Memory B cell (primary cell): ENCODE measurements around the gene CTDSP2.

ENCODE experiments used
- ATAC-seq: fragments of 150-1000 bp; cut with Tn5 transposase; 2 replicates; pipeline ENCODE4 v1.10.0; 2021; ENCODE audit warnings: low read depth, mild to moderate bottlenecking, moderate library complexity
- DNase-seq, 2 donors: peaks; one replicate each; pipeline ENCODE4 v3.0.0; 2022; ENCODE audit warnings: low spot score in 2 of 2
- H3K27ac Mint-ChIP-seq: one replicate; pipeline ENCODE4 v1.8.0; 2022; ENCODE audit warnings: mild to moderate bottlenecking, moderate library complexity, mixed read lengths
- H3K27me3 Mint-ChIP-seq: one replicate; pipeline ENCODE4 v1.8.0; 2022; ENCODE audit warnings: mixed read lengths
- H3K36me3 Mint-ChIP-seq: one replicate; pipeline ENCODE4 v1.8.0; 2022; ENCODE audit warnings: mild to moderate bottlenecking, mixed read lengths
- H3K4me1 Mint-ChIP-seq: one replicate; pipeline ENCODE4 v1.8.0; 2022; ENCODE audit warnings: mixed read lengths
- H3K4me3 Mint-ChIP-seq: one replicate; pipeline ENCODE4 v1.8.0; 2022; ENCODE audit warnings: mild to moderate bottlenecking, moderate library complexity, mixed read lengths
- H3K9me3 Mint-ChIP-seq: one replicate; pipeline ENCODE4 v1.8.0; 2022; ENCODE audit warnings: mixed read lengths

CTDSP2 gene

DNA sequence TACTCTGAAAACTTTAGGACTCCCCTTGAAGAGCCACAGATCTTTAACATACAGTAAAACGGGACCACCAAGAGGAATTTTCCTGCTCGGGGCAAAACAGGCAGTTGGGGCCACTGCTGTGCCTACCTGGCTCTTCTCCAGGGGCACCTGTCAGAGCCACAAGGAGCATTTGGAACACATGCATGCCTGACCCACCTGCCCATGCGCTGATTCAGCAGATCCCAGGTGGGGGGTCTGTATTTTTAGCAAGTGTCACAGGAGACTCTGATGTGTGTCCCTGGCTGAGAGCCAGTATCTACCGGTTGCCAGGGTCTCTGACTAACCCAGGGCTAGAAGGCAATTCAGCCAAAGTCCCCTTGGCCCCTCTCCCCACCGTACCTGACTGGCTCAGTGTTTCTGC is 6.5 kb downstream of the CTDSP2 start:
- DNase-seq = no peak
- H3K4me3 Mint-ChIP-seq = no peak overlapping the region
- H3K27ac Mint-ChIP-seq = peak overlapping the region; percentile 92
- peaks cover 80% of the 10 kb centered on the region for H3K4me1 Mint-ChIP-seq
- ATAC-seq = no peak
- H3K9me3 Mint-ChIP-seq = no peaks in the 10 kb centered on the region
- H3K36me3 Mint-ChIP-seq = no peaks in the 10 kb centered on the region
- no peaks in the 10 kb centered on the region for H3K27me3 Mint-ChIP-seq

DNA sequence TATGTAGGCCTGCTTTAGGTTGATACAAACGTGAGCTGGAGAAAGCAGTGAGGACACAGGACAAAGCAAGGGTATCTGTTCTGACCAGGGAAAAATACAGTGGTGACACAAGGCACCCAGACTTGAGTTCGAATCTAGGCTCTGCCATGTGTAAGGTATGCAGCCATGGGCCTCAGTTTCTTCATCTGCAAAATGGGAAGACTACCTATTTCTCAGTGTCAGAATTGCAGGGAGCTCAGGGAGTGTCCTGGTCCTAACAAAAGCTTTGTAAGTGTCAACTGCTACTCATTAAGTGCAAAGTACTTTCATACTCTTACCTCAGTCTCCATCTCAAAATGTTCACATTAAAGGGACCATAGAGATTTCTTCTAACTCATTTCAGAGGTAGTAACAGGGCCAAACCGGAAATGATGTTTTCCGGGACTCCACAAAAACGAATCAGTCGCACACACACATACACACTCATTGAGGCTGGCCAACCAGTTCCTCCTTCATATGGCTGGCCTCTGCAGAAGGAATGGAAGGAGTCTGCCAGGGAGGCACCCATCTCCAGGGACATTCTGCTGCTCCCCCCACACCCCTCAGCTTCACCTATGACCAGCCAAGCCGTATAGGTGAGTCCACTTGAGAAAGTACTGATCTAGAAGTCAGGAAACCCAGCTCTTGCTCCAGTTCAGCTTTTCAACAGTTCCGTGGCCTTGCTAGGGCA is 7.8 kb downstream of the CTDSP2 start:
- no peaks in the 10 kb centered on the region for H3K36me3 Mint-ChIP-seq
- peaks cover 76% of the 10 kb centered on the region for H3K4me1 Mint-ChIP-seq
- DNase-seq (no peak), ATAC-seq (peak; percentile 11)
- no peaks in the 10 kb centered on the region for H3K9me3 Mint-ChIP-seq
- H3K27me3 Mint-ChIP-seq = no peaks in the 10 kb centered on the region
- peak overlapping the region; percentile 44 for H3K4me3 Mint-ChIP-seq
- H3K27ac Mint-ChIP-seq = peak overlapping the region; percentile 92

DNA sequence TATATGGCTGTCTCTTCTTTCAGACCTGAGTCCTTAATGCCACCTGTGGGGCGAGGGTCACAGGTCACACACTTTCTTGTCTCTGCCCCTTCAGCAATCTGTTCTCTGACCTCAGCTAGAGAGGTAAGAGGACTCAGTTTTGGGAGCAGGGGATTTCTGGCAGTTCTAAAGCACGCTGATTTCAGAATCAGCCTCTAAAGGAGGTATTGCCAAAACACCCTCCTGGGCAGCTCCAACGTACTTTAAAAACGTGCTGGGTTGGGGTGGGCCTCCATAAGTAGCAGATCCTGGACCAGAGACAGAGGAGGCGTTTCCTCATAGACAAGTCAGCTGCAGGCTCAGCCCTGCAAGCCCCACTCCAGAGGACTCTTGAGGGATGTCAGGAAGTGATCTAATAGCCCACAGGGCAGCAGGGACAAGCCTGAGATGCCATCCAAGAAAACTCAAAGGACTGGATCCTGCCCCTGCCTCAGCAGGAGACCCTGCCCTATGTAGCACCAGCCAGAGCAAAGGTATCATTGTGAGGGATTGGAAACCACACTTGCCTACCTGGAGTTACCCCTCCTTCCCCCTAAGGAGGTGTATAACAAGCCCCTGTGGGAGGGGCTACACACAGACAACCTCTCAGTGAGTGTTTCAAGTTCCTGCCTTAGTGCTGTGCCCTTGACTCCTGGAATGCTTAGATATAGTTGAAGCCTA is 8.5 kb downstream of the CTDSP2 start:
- peak; percentile 58 for ATAC-seq
- Mint-ChIP-seq H3K9me3 (no peaks in the 10 kb centered on the region), H3K27ac (peak overlapping the region; percentile 92), H3K4me3 (peak overlapping the region; percentile 49), H3K27me3 (no peaks in the 10 kb centered on the region), H3K4me1 (peaks cover 76% of the 10 kb centered on the region), H3K36me3 (no peaks in the 10 kb centered on the region)
- no peak for DNase-seq

DNA sequence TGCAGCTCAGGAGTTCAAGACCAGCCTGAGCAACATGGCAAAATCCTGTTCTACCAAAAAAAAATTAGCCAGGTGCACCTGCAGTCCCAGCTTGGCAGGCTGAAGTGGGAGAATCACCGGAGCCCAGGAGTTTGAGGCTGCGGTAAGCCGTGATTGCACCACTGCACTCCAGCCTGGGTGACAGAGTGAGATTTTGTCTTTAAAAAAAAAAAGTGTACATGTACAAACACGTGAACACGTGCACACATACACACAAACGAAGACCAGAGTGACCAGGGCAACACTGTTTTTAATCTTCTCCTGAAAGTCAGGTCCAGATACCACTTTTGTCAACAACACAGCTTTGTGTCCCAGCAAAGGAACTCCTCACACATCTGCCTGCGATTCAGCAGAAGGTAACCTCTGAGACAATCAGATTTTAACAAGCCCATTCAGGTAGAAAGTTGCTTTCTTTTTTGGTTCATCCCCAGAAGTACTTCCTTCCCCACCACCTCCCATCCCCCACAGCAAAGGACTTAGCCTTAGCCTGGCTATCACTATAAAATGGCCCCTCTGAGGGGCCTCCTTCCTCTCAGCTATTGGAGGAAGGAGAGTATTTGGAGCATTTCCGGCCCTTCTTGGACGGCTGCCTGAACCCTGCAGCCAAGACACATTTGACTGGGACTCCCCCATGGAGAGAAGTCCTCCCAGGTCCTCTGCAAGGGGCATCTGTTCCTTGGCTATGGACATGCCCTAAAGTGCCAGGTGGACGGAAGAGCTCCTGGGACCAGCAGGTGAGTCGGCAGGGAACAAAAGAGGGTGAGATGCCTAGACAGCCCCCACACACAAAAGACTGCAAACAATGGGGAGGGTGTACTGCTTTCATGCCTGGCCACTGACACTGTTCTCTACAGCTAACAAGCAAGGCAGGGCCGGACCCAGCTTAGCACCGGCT is 9.8 kb downstream of the CTDSP2 start:
- Mint-ChIP-seq H3K4me1 (peaks cover 69% of the 10 kb centered on the region), H3K36me3 (no peaks in the 10 kb centered on the region), H3K27me3 (no peaks in the 10 kb centered on the region), H3K4me3 (peak overlapping the region; percentile 75), H3K9me3 (no peaks in the 10 kb centered on the region), H3K27ac (peak overlapping the region; percentile 92)
- peak in 1 of 2 donors; percentile 17 for DNase-seq
- peak; percentile 55 for ATAC-seq

DNA sequence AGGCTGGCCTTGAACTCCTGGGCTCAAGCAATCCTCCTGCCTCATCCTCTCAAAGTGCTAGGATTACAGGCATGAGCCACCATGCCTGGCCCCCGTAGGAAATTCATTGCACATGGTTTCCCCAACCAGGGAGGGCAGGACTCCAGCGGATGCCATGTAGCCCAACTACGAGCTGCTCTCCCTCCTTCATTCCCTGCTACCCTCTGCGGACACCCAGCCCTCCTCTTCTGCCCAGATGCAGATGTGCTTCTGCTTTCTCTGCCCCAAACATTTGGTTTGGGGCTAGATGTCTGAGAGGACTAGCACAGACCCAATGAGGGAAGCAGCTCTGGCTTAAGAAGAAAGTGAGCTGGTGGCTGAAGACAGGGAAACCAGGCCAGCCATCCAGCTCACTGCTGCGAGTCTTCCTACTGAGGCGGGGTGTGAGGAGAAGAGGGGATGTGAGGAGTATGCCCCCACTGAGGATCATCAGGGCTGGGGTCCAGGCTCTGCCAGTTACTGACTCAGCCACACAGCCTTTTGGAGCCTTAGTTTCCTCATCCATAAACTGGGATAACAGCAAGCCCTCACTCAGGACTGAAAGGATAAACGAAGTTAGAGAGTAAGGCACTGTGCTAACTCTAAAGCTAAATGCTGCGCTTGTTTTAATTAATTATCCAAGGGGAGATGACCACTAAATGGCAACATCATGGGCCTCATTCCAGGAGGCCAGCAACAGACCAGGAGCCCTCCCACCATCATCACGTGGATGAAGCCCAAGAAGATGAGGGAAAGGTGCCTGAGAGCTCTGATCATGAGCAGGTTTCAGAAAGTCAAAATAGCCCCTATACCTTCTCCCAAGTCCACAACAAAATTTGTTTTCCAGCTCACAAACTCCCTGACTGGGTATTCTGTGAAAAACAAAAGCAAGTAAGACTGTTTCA is 10.9 kb downstream of the CTDSP2 start:
- no peaks in the 10 kb centered on the region for H3K36me3 Mint-ChIP-seq
- H3K27me3 Mint-ChIP-seq = no peaks in the 10 kb centered on the region
- peaks cover 64% of the 10 kb centered on the region for H3K4me1 Mint-ChIP-seq
- H3K4me3 Mint-ChIP-seq = peak overlapping the region; percentile 75
- no peak for DNase-seq
- no peaks in the 10 kb centered on the region for H3K9me3 Mint-ChIP-seq
- H3K27ac Mint-ChIP-seq = peak overlapping the region; percentile 92
- no peak for ATAC-seq

DNA sequence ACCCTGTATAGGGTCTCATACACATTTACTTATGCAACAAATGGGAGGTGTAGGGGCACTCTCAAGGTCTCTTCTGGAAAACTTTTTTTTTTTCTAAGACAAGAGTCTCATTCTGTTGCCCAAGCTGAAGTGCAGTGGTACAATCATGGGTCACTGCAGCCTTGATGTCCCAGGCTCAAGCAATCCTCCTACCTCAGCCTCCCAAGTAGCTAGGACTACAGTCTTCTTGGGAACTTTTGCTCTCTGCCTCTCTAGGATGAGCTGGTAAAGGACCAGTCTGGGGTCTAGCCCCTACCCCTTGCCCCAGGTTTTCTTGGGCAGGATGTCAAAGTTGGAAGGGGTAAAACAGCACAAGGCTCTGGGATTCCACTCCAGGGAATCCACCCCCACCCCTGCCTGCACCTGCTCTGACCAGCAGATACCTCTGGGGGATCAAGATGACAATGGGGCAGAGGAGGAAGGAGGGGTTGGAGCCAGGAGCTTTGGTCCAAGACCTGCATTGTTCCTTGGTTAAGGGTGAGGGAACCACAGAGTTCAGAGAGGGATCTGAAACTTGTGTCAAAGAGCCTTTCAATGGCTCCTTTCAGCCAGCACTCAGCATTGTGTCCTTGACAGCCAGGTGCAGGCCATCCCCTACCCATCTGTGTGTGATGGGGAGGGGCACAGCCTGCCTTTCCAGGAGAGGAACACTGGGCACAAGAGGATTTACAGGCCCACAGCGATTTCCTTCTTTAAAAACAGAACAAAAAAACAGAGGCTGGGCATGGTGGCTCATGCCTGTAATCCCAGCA is 12.2 kb downstream of the CTDSP2 start:
- peak overlapping the region; percentile 63 for H3K27ac Mint-ChIP-seq
- no peaks in the 10 kb centered on the region for H3K27me3 Mint-ChIP-seq
- ATAC-seq (no peak), DNase-seq (no peak)
- H3K4me1 Mint-ChIP-seq = peaks cover 55% of the 10 kb centered on the region
- peaks cover under 1% of the 10 kb centered on the region for H3K36me3 Mint-ChIP-seq
- H3K4me3 Mint-ChIP-seq = peak overlapping the region; percentile 17
- no peaks in the 10 kb centered on the region for H3K9me3 Mint-ChIP-seq

DNA sequence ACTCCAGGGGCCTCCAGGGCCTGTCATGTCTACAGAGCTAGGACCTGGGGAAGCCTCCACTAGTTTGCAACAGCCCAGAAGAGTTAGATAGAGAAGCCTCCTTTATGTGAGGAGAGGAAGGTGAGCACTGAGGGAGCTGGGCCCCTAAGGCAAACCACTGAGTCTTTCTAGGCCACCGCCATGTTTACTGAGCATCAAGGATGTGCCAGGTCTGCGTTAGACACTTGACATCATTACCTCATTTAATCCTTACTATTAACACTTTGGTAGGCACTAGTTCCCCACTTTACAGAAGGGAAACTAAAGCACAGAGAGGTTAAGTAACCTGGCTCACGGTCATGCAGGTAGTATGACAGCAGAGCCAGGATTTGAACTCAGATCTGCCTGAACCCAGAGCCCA is 12.9 kb downstream of the CTDSP2 start:
- no peaks in the 10 kb centered on the region for H3K27me3 Mint-ChIP-seq
- H3K9me3 Mint-ChIP-seq = no peaks in the 10 kb centered on the region
- DNase-seq (no peak), ATAC-seq (no peak)
- peak overlapping the region; percentile 35 for H3K4me3 Mint-ChIP-seq
- peaks cover 5% of the 10 kb centered on the region for H3K36me3 Mint-ChIP-seq
- H3K4me1 Mint-ChIP-seq = peaks cover 51% of the 10 kb centered on the region
- peak overlapping the region; percentile 95 for H3K27ac Mint-ChIP-seq

DNA sequence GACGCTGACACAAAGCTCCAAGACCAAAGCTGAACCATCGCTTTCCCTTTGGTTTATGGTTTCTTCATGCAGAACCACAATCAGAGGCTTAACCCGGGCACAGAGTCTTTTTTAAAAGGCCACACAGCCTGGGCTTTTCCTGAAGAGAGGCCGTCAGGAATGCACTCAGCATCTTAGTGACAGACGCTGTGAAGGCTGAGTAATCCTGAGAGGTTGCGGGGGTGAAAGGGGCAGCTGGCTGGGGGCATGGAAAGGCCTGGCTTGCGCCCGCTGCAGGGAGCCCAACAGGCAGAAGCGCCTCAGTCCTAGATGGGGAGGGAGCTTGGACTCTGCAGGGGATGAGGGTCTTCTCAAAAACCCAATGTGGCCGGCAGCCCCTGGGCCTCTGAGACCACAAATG is 13.6 kb downstream of the CTDSP2 start:
- Mint-ChIP-seq H3K4me3 (no peak overlapping the region), H3K27ac (peak overlapping the region; percentile 95), H3K4me1 (peaks cover 44% of the 10 kb centered on the region), H3K27me3 (no peaks in the 10 kb centered on the region), H3K36me3 (peaks cover 5% of the 10 kb centered on the region), H3K9me3 (no peaks in the 10 kb centered on the region)
- no peak for DNase-seq
- ATAC-seq = no peak

DNA sequence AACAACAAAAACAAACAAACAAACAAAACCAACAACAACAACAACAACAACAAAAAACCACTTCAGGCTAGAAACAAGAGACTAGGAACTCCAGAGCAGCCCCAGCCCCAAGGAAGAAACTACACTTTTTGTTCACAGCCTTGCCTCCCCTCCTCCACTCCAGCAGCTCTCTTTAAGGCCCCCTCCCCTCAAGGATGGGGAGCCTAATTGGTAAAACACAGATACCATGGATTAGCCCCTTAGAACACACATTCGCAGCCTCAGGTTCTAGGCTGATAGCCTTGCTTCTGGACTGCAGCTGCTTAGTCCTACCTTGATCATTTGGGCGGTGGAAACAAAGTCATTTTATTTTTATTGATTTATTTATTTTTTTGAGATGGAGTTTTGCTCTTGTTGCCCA is 16.1 kb downstream of the CTDSP2 start:
- Mint-ChIP-seq H3K9me3 (no peaks in the 10 kb centered on the region), H3K27me3 (no peaks in the 10 kb centered on the region), H3K4me1 (peaks cover 26% of the 10 kb centered on the region), H3K36me3 (peaks cover 17% of the 10 kb centered on the region), H3K27ac (no peak overlapping the region), H3K4me3 (no peak overlapping the region)
- ATAC-seq = no peak
- no peak for DNase-seq

DNA sequence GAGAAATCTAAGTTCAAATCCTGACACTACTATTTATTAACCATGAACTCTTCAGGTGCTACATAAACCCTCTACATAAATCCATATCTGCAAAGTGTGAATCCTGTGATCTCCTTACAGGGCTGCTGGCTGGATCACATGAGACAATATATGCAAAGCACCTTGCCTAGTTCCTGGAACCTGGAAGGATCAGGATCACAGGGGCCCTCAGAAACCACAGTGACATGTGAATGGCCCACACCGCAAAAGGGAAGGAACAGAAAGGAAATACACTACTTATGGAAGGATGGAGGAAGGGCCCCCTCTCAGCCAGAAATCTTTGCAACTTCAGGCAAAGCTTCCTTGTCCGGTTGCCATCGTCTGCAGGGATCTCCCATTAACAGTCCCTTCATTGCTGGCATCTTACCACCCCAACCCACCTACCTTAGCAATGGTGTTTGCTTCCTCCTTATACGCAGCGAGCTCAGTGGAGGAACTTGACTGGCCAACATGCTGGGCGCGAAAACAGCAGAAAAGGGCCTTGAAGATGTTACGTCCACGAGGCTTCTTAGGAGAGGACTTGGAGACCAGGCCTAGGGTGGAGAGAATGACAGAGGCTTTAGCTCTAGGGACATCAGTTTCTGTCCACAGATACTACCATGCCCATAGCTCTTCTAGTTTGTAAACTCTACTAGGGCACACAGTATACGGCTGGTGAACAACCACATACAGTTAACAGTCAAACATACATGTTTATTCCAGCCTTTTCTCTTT is 17.3 kb downstream of the CTDSP2 start:
- H3K36me3 Mint-ChIP-seq = peaks cover 24% of the 10 kb centered on the region
- DNase-seq = no peak
- ATAC-seq = no peak
- H3K27ac Mint-ChIP-seq = no peak overlapping the region
- peaks cover 25% of the 10 kb centered on the region for H3K4me1 Mint-ChIP-seq
- H3K9me3 Mint-ChIP-seq = no peaks in the 10 kb centered on the region
- H3K4me3 Mint-ChIP-seq = no peak overlapping the region
- no peaks in the 10 kb centered on the region for H3K27me3 Mint-ChIP-seq

DNA sequence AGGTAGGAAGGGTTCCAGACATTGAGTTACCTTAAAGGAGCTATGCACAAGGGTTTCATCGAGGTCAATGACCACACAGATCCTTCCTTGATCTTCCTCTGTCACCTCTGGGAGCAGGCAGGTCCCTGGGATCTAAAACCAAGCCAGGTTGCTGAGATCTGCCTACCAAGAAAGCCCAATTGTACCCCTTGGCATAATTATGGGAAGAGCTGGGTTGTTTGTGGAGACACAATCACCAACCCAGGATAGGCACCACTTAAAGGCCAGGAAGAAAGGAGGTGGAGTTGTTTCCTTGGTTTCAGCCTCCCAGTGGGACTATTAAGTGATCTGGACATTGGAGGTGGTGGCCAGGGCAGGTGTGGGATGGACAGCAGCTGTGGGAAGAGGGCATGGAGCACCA is 19.6 kb downstream of the CTDSP2 start:
- Mint-ChIP-seq H3K4me1 (peaks cover 16% of the 10 kb centered on the region), H3K27ac (no peak overlapping the region), H3K27me3 (no peaks in the 10 kb centered on the region), H3K36me3 (peaks cover 34% of the 10 kb centered on the region), H3K9me3 (no peaks in the 10 kb centered on the region), H3K4me3 (no peak overlapping the region)
- no peak for DNase-seq
- no peak for ATAC-seq

DNA sequence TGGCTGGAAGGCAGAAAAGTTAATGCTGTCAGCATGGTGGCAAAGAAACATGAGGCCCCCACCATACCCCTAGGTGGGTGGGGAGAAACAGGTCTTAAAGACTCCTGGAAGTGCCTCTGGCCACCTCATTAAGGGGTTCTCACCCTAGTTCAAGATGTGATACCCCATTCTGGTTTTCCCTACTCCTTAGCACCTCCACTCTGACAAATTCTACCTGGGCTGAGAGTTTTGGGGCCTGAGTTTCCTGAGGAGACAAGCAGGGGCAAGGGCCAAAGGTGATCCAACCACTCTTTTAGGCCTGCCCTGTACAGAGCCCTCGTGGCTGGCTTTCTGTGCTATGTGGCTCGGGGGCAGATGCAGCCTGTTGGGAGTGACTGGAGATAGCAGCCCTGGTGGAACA is 20.1 kb downstream of the CTDSP2 start:
- ATAC-seq (no peak), DNase-seq (no peak)
- H3K27ac Mint-ChIP-seq = no peak overlapping the region
- peaks cover 38% of the 10 kb centered on the region for H3K36me3 Mint-ChIP-seq
- H3K4me1 Mint-ChIP-seq = peaks cover 10% of the 10 kb centered on the region
- no peaks in the 10 kb centered on the region for H3K9me3 Mint-ChIP-seq
- H3K4me3 Mint-ChIP-seq = no peak overlapping the region
- no peaks in the 10 kb centered on the region for H3K27me3 Mint-ChIP-seq
